ENCODE measurements around the gene PPP6R2. TPM values are rescaled to one million over a fixed set of nuclear protein-coding genes. Genes with fewer than 3 reads are reported as not detected.

The PPP6R2 gene
- total and polyA plus RNA-seq, 8 donors: 21.1 to 70.4 (median 25.1) TPM

DNA sequence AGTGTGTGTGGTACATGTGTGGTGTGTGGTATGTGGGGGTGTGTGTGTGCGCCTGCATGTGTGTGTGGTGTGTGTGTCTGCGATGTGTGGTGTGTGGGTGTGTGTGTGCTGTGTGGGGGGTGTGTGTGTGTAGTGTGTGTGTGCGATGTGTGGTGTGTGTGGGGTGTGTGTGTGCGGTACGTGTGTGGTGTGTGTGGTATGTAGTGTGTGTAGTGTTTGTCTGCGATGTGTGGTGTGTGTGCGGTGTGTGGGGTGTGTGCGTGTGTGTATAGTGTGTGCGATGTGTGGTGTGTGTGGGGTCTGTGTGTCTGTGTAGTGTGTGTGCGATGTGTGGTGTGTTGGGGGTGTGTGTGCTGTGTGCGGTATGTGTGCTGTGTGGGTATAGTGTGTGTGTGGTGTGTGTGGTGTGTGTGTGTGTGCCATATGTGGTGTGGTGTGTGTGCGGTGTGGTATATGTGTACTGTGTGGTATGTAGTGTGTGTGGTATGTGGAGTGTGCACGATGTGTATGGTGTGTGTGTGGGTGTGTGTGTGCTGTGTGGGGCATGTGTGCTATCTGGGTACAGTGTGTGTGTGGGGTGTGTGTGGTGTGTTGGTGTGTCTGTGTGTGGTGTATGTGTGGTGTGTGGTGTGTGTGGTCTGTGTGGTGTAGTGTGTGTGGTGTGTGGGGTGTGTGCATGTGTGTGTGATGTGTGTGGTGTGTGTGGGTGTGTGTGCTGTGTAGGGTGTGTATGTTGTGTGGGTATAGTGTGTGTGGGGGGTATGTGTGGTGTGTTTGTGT, 5.7 kb upstream of the PPP6R2 start:
- WGBS, 2 donors: 91 to 93% methylated on average over 13 of the region's 13 CpGs
- intact Hi-C loops (cut with DNase I): loop anchor here in 1 of 3 donors (5.0 kb wide), 1 partner anchor 80 kb away; no protein-coding TSS in a partner anchor
- ATAC-seq (no peak), DNase-seq (no peak), FAIRE-seq (no peak)
- Histone ChIP-seq H3K27me3 (no peaks in the 10 kb centered on the region), H3K9me3 (no peaks in the 10 kb centered on the region), H3K4me1 (no peaks in the 10 kb centered on the region), H3K36me3 (no peaks in the 10 kb centered on the region), H3K4me3 (no peak overlapping the region), H3K27ac (no peak overlapping the region)
- TF ChIP-seq, protein P1, sequence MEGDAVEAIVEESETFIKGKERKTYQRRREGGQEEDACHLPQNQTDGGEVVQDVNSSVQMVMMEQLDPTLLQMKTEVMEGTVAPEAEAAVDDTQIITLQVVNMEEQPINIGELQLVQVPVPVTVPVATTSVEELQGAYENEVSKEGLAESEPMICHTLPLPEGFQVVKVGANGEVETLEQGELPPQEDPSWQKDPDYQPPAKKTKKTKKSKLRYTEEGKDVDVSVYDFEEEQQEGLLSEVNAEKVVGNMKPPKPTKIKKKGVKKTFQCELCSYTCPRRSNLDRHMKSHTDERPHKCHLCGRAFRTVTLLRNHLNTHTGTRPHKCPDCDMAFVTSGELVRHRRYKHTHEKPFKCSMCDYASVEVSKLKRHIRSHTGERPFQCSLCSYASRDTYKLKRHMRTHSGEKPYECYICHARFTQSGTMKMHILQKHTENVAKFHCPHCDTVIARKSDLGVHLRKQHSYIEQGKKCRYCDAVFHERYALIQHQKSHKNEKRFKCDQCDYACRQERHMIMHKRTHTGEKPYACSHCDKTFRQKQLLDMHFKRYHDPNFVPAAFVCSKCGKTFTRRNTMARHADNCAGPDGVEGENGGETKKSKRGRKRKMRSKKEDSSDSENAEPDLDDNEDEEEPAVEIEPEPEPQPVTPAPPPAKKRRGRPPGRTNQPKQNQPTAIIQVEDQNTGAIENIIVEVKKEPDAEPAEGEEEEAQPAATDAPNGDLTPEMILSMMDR (IDR thresholded peaks at IDR 0.05): no peak

DNA sequence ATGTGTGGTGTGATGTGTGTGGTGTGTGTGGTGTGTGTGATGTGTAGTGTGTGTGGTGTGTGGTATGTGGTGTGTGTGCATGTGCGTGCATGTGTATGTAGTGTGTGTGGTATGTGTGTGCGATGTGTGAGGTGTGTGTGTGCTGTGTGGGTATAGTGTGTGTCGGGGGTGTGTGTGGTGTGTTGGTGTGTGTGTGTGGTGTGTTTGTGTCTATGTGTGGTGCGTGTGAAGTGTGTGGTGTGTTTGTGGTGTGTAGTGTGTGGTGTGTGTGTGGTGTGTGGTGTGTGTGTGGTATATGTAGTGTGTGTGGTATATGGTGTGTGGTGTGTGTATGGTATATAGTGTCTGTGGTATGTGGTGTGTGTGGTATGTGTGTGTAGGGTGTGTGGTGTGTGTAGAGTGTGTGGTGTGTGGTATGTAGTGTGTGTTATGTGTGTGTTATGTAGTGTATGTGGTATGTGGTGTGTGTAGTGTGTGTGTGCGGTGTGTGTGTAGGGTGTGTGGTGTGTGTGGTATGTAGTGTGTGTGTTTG, 5.0 kb upstream of the PPP6R2 start:
- DNase-seq: no peak

DNA sequence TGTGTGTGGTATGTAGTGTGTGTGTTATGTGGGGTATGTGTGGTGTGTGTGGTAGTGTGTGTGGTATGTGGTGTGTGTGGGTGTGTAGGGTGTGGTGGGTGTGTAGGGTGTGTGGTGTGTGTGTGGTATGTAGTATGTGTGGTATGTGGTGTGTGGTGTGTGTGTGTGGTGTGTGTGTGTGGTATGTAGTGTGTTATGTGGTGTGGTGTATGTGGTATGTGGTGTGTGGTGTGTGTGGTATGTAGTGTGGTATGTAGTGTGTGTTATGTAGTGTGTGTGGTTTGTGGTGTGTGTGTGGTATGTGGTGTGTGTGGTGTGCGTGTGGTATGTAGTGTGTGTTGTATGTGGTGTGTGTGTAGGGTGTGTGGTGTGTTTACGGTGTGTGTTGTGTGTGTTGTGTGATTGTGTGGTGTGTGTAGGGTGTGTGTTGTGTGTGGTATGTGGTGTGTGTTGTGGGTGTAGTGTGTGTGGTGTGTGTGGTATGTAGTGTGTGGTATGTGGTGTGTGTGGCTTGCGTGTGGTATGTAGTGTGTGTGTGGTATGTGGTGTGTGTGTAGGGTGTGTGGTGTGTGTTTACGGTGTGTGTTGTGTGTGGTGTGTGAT, 4.2 kb upstream of the PPP6R2 start:
- FAIRE-seq (no peak), ATAC-seq (no peak), DNase-seq (no peak)
- no peaks in the 10 kb centered on the region for H3K27me3 ChIP-seq
- TF ChIP-seq, protein P1 (IDR thresholded peaks at IDR 0.05): no peak
- intact Hi-C loops (cut with DNase I): loop anchor here in 1 of 3 donors (5.0 kb wide), 1 partner anchor 82 kb away; no protein-coding TSS in a partner anchor
- H3K27ac ChIP-seq: no peak overlapping the region
- no peak overlapping the region for H3K4me3 ChIP-seq
- H3K36me3 ChIP-seq: no peaks in the 10 kb centered on the region
- no peaks in the 10 kb centered on the region for H3K4me1 ChIP-seq
- no peaks in the 10 kb centered on the region for H3K9me3 ChIP-seq
- WGBS, 2 donors: 92 to 94% methylated on average over 4 of the region's 4 CpGs

More for the DNA sequence above, 5.0 kb upstream of the PPP6R2 start:
- Histone ChIP-seq H3K27ac (no peak overlapping the region), H3K4me3 (no peak overlapping the region), H3K4me1 (no peaks in the 10 kb centered on the region), H3K9me3 (no peaks in the 10 kb centered on the region), H3K27me3 (no peaks in the 10 kb centered on the region), H3K36me3 (no peaks in the 10 kb centered on the region)
- FAIRE-seq (no peak), ATAC-seq (no peak)
- intact Hi-C loops (cut with DNase I): loop anchor here in 1 of 3 donors (5.0 kb wide), 1 partner anchor 81 kb away; no protein-coding TSS in a partner anchor
- TF ChIP-seq, protein P1 (IDR thresholded peaks at IDR 0.05): no peak
- 88 to 92% methylated on average over 5 of the region's 5 CpGs for WGBS, 2 donors

DNA sequence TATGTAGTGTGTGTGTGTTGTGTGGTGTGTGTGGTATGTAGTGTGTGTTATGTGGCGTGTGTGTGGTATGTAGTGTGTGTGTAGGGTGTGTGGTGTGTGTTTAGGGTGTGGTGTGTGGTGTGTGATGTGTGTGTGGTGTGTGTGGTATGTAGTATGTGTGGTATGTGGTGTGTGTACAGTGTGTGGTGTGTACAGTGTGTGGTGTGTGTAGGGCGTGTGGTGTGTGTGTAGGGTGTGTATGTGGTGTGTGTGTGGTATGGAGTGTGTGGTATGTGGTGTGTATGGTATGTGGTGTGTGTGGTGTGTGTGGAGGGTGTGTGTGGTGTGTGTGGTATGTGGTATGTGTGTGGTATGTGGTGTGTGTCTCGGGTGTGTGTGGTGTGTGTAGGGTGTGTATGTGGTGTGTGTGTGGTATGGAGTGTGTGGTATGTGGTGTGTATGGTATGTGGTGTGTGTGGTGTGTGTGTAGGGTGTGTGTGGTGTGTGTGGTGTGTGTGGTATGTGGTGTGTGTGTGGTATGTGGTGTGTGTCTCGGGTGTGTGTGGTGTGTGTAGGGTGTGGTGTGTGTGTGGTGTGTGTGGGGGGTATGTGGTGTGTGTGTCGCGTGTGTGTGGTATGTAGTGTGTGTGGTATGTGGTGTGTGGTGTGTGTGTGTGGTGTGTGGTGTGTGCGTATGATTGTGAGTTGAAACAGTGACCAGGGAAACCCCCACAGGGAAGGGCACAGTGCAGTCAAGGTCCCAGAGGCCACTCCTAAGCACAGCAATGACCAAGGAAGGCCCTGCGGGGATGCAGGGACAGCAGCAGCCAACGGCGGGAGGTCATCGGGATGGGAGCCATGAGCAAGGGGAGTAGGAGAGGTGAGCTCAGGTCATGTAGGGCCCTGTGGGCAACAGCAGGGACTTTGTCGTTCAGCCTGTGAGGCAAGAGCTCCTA, 2.9 kb upstream of the PPP6R2 start:
- no peak overlapping the region for H3K27ac ChIP-seq

More for the DNA sequence above, 2.9 kb upstream of the PPP6R2 start:
- DNase-seq: peak in 1 of 6 donors; percentile 37
- Histone ChIP-seq H3K4me1 (no peaks in the 10 kb centered on the region), H3K9me3 (no peaks in the 10 kb centered on the region), H3K27me3 (no peaks in the 10 kb centered on the region), H3K4me3 (no peak overlapping the region), H3K36me3 (no peaks in the 10 kb centered on the region)
- no peak for FAIRE-seq
- intact Hi-C loops (cut with DNase I): loop anchor here in 2 of 3 donors (5.0 kb wide), 3 partner anchors 63 to 88 kb away; partner anchors contain the start of gene HDAC10 (in 1 of the 2)
- TF ChIP-seq, protein P1 (IDR thresholded peaks at IDR 0.05): no peak
- 72 to 75% methylated on average over 12 of the region's 12 CpGs for WGBS, 2 donors
- ATAC-seq: no peak

All from pancreas (tissue), 10 donors.